SIG-M5 (cell line): Measurements from ENCODE around the gene OCSTAMP.

Experiments used
- DNase-seq: peaks from one replicate; lab custom pipeline; 2025; lab: John Stamatoyannopoulos, UW

Gene OCSTAMP

DNA sequence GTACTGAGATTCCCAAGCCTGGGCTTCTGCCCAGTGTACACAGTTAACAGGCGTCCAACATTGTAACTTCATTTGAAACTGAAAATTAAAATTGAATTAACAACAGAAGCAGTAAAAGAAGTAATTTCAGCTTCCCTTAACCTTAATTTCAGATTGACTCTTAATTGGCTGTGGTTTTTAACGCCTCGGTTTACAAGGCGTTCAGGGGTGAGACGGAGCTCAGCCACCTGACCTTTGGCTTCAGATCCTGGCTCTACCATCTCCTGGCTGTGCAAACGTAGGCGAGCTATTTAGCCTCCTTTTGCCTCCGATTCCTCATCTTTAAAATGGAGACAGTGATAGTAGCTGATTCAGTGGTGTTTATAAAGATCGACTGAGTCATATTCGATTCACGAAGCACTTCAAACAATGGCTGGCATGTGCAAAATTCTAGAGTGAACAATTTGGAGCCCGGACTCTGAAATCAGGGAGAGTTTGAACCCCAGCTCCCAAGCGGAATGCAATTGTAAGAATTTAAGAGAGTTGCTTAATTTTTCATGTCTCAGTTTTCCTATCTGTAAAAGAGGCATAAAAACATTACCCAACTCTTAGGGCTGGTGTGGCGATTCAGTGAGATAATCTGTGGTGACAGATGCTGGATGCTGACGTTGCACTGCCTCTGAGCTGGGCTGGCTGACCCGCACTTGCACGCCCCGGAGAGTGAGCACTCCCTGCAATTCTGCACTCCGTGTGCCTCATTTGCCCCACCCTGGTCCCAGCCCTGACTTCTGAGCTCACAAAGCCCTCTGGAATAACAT lies 23.5 kb upstream of the OCSTAMP start:
- no peak for DNase-seq

DNA sequence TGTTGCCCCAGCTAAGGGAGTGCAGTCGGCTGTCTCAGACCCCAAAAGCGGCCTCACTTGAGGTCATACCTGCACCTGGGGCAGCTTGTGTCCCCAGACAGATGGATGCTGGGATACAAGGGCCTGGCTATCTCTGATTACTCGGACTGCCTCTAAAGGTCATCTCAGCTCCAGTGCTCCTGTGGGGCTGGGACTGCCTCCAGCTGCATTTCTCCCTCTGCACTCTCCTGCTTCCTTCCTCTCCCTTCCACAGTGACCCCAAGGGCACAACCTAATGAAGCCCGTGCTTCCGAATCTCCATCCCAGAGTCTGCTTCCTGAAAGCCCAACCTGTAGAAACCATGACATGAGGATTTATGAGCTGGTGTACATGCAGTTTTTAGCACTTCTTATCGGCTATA lies 22.8 kb upstream of the OCSTAMP start:
- no peak for DNase-seq

DNA sequence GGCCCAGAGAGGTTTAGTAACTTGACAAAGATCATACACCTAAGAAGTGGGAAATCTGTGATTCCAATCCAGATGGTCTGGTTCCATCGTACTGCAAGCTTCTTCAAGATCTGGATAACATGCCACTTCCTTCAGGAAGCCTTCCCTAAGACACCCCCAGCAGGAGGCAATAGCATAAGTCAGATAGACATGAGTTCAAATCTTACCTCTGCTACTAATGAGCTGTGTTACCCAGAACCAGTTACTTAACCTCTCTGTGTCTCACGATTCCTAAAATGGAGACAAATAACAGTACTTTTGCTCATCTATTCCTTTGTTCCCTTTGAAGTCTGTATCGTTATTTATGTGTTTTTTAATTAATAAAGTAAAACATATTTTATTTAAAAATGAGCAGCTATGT lies 22.3 kb upstream of the OCSTAMP start:
- DNase-seq = no peak

GRCh38 chr20:46572153-46572552 lies 21.7 kb upstream of the OCSTAMP start:
- DNase-seq = no peak

DNA sequence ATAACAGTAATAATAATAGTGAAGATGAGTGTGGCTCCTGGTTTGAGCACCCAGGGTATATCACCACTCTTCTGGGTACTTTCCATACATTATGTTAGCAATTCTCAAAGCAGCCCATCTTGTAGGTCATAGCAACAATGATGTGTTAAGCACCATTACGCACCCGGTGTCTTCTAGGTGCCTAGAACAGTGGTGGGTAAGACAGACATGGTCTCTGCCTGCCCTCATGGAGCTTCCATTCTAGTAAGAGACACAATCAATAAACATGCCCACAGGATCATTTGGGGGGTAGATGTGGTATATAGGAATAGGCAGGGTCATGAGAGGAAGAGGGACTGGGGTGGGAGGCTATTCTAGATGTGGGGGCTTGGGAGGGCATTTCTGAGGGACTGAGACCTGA lies 21.0 kb upstream of the OCSTAMP start:
- no peak for DNase-seq

- DNase-seq = no peak
Measured at GRCh38 chr20:46570956-46571355, 20.5 kb upstream of the OCSTAMP start.

DNA sequence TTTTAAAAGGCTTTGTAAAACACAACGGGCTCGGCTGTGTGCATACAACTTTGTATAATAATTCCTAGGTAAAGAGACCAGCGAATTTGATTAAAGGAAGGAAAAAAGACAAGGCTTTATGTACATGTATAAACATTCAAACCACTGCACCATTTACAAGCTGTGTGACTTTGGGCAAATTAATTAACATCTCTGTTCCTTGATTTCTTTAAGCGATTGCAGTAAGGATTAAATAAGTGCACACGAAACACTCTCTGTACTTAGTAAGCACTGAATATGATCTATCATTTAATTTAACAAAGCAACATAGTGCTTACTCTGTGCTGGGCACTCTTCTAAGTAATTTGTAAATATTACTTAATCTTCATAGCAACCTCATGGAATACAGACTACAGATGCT lies 19.5 kb upstream of the OCSTAMP start:
- no peak for DNase-seq

- no peak for DNase-seq
Measured at GRCh38 chr20:46568570-46569129, 18.2 kb upstream of the OCSTAMP start.

- no peak for DNase-seq
Measured at GRCh38 chr20:46566125-46566524, 15.7 kb upstream of the OCSTAMP start.

DNA sequence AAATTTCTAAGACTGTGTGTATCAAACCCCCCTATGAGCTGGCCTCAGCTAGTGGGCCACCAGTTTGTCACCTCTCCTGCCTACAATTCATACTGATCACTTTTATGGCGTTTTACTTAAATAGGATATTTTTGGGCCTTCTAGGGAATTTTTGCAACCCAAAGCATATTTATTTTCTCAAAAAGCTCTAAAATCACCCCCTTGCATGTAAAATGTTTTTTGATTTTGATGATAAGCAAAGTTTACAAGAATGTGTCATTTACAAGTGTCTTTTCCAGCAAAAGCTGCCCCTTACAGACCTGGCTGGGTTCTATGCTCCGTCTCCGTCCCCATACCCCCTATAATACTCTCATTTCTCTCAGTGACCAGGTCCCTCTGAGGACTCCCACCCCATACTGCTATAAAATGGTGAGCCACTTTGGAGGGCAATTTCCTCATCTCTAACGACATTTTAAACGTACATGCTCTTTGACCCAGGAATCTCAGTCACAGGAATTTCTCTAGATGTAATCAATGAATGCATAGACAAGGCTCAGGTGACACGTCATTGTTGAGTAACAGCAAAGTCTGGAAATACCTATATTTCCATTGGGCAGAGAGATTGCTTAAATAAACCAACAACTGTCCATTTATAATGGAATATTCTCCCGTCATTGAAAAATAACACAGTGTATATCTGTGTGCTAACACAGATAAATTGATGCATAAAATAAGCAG lies 13.9 kb upstream of the OCSTAMP start:
- no peak for DNase-seq

DNA sequence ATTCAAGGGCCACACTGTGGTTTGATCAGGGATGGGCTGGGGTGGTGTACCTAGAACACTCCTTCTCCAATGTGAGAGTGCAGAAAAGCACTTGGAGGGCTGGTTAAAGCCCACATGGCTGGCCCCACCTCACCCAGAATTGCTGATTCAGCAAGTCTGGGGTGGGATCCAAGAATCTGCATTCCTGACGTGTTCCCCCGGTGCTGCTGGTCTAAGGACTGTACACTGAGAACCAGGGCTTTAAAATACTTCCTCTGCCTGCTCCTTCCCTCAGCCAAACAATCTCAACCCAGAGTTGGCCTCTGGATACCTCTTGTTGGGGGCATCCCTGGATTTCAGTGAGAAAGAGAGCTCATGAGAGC lies 13.4 kb upstream of the OCSTAMP start:
- DNase-seq = no peak

DNA sequence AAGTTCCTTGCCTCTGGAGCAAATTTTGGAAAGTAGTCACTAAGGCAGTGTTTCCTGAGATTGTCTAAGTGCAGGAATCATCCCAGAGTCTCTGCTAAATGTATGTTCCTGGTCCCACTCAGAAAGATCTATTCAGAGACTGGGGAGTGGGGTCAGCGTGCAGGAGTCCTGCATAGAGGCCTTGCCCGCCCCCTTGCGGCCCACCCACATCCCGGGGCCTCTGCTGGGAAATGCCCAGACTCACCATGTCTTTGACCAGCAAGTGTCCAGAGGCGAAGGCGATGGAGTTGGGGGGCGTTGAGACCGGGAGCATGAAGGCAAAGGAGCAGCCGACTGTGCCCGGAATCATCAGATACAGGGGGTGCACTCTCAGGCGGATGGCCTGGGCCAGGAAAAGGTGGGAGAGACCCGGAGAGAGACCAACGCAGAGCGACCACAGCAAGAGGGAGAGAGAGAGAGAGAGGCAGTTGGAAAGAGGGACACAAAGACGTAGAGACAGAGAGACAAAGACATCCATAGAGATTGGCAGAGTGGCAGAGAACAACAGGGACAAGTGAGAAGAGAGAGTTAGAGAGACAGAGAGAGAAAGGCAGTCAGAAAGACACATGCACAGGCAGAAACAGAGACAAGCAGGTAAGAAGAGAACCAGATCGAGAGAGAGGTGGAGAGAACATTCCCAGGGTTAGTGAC lies 12.9 kb upstream of the OCSTAMP start:
- no peak for DNase-seq

- DNase-seq = peak; percentile 38
Measured at GRCh38 chr20:46562373-46563169, 12.1 kb upstream of the OCSTAMP start.

DNA sequence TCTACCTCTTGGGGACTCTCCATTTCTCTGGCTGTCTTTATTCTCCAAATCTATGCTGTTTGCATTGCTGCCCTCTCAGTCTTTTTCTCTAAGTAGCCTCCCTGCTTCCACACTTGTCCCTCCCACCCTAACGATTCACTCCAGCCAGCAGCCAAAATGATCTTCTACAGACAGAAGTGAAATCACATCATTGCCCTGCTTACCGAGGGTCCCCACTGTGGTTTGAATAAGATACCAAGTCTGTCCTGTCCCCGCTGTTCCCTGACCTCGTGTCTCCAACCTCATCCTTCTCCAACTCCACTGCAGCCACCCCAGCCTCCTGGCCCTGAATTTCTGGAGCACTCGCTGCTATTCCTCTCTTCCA lies 11.5 kb upstream of the OCSTAMP start:
- DNase-seq = no peak

- no peak for DNase-seq
Measured at GRCh38 chr20:46559685-46560440, 9.4 kb upstream of the OCSTAMP start.

GRCh38 chr20:46559001-46559400 lies 8.5 kb upstream of the OCSTAMP start:
- no peak for DNase-seq

DNA sequence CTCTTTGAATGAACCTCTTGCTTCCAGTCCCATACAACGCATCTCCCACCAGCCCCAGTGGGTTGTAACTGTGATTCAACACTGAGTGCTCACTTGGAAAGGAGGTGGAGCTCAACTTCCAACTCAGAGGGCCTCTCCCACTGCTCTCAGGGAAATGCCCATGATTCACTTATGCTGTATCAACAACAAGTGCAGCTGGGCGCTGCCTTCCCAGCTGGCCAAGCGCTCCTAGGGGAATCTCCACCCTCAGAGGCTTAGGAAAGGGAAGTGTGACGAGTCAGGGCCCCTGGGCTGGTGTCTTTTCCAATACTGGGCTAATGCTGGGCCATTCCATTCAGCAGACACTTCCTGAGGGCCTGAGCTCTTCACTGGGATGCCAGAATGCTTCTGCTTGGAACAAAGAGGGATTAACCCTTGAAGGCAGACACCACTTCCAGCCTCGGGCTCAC lies 8.1 kb upstream of the OCSTAMP start:
- no peak for DNase-seq

DNA sequence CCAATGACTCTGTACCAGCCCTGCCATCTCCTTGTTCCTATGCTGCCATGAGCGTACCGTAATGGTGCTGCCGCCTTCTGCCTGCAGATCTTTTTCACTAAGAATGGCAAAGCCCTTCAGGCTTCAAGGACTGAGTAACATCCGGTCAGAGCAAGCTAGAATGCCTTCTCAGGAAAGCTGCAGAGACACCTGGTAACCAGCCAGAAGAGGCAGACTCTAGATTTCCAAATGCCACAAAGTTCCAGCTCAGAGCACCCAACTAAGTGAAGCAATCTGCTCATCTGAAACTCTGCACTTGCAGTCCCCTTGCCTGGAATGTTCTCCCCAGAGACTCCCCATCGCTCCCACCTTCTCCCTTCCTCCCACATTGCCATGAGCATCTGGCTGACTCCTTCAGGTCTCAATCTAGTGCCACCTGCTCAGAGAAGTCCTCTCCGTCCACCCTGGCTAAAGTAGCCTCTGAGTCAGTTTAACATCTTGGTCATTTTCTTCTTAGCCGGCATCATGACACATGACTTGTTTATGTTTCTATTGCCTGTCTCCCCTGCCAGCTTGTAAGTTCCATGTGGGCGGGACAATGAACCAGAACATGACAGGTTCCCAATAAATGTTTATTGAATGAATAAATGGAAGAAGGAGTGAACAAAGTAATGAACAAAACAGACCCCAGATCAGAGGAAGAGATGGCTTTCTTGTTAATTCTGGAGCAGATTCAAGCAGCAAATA lies 6.9 kb upstream of the OCSTAMP start:
- no peak for DNase-seq

DNA sequence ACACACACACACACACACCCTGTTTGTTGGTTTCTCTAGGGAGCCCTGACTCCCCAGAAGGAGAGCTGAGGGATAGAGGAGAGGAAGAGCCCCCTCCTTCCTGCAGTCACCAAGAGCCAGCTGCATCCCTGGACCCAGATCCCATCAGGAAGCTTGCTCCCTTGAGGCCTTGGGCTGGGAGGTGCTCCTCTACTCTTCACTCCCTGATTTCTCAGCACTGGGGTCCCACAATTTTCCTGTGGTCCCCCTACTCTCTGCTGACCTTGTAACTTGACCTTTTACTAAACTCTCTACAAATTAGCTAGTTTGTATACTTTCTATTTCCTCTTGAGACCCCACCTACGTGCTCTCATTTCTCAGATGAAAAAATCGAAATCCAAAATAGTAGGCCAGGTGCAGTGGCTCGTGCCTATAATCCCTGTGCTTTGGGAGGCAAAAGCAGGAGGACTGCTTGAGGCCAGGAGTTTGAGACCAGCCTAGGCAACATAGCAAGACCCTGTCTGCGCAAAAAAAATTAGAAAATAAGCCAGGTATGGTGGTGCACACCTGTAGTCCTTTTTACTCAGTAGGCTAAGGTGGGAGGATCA lies 5.0 kb upstream of the OCSTAMP start:
- DNase-seq = no peak

DNA sequence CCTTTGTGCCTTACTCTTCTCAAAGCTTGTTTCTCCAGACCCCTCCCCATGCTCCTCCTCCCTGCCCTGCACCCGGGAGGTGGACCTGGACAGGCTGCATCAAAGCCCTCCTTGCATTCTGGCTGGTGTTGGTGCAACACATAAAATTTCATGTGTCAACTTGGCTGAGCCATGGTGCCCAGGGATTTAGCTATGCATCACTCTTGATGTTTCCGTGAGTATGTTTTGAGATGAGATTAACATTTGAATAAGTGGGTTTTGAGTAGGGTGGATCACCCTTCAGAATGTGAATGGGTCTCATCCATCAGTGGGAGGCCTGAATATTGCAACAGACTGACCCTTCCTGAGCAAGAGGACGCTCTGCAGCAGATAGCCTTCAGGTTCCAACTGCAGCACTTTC lies 4.4 kb upstream of the OCSTAMP start:
- DNase-seq = no peak
